NCI-H2196 treated with DMSO at 0.1 percent for 48 hours (cell line): ENCODE results near the gene CMIP.

ENCODE experiments used
- DNase-seq: peaks from one replicate; lab custom pipeline; 2025; ENCODE audit not compliant: unreplicated experiment; lab: John Stamatoyannopoulos, UW

CMIP gene

GRCh38 chr16:81650281-81650680 is 205.7 kb downstream of the CMIP start:
- no peak for DNase-seq

GRCh38 chr16:81650982-81651562 is 206.5 kb downstream of the CMIP start:
- DNase-seq = no peak

GRCh38 chr16:81651758-81652718 is 207.4 kb downstream of the CMIP start:
- DNase-seq = no peak

GRCh38 chr16:81652798-81653505 is 208.3 kb downstream of the CMIP start:
- DNase-seq = peak; percentile 5

GRCh38 chr16:81654346-81654745 is 209.7 kb downstream of the CMIP start:
- no peak for DNase-seq

GRCh38 chr16:81655469-81656162 is 211.0 kb downstream of the CMIP start:
- no peak for DNase-seq

GRCh38 chr16:81657224-81657623 is 212.6 kb downstream of the CMIP start:
- no peak for DNase-seq

GRCh38 chr16:81657781-81658180 is 213.2 kb downstream of the CMIP start:
- DNase-seq = no peak

- no peak for DNase-seq
These were observed 213.8 kb downstream of the CMIP start for GRCh38 chr16:81658373-81658772.

- no peak for DNase-seq
These were observed 214.6 kb downstream of the CMIP start for GRCh38 chr16:81659249-81659648.

- no peak for DNase-seq
These were observed 216.5 kb downstream of the CMIP start for GRCh38 chr16:81661082-81661481.

GRCh38 chr16:81664153-81664552 is 219.5 kb downstream of the CMIP start:
- no peak for DNase-seq

GRCh38 chr16:81665588-81665987 is 221.0 kb downstream of the CMIP start:
- DNase-seq = no peak

GRCh38 chr16:81666113-81666512 is 221.5 kb downstream of the CMIP start:
- no peak for DNase-seq

- no peak for DNase-seq
These were observed 223.9 kb downstream of the CMIP start for GRCh38 chr16:81668243-81669097.

- no peak for DNase-seq
These were observed 225.1 kb downstream of the CMIP start for GRCh38 chr16:81669473-81670350.

- DNase-seq = no peak
These were observed 227.4 kb downstream of the CMIP start for GRCh38 chr16:81671738-81672597.

- no peak for DNase-seq
These were observed 228.8 kb downstream of the CMIP start for GRCh38 chr16:81673432-81673831.
